Left renal cortex interstitium (tissue), 4 donors: ENCODE results near the gene MCM8. TPM values are rescaled to one million over a fixed set of nuclear protein-coding genes. Genes with fewer than 3 reads are reported as not detected.

Experiments used
- DNase-seq, 4 donors: peaks; one replicate each; pipeline ENCODE4 v3.0.0-alpha.2; 2013; ENCODE audit warnings: low read depth in 4 of 4, low spot score in 2 of 4, missing footprints in 1 of 4
- polyA plus RNA-seq, 4 donors: library from polyadenylated mRNA; unstranded; fragments of 120-200 nt; gene quantifications; one replicate each; pipeline ENCODE4 v1.2.1, GENCODE V29; 2013; ENCODE audit not compliant: insufficient read length in 4 of 4

Gene MCM8
- polyA plus RNA-seq, result 10 to 100 TPM; 11.2 to 20.3 (median 14.8) TPM

DNA sequence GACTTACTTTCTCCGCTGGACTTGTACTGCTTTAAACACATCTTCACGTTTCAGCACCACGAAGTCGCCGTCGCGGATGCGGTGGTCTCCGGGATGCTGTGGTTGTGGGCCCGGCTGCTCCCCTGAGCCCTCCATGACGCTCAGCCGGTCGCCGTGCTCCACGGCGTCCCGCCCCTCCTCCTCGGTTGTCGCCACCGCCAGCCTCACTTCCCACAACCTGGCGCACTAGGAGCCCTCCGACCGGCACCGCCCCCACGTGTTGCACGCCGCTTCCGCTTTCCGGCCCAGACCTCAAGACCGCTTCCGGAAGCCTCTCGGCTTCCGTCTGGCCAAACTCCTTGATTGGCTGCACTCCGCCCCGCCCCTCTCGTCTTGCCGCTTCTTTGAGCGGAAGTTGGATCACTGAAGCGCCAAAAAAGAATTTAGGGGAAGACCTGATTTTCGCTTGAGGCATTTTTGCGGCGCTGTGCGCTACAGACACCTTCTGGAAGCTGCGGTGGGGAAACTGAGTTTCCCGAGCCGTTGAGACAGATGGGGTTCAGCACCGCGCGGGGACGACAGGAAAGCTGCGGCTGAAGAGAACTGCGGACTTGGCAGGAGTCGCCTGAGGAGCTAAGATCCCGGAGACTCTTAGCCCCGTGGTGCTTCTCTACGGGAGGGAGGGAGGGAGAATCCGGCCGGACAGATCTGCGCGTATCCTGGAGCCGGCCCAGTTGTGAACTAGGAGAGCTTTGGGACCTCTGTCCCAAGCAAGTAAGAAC, at the start of gene MCM8, which contains the start of gene TRMT6:
MCM8 (plus strand) TSS at position 382 of the 761 bp plus-strand sequence. CDS start 1,364 bp downstream, outside the sequence.
TRMT6 (minus strand) TSS at position 263 of the 761 bp plus-strand sequence; CDS start at position 135, 128 bp downstream.
- DNase-seq, result peak; percentile 72 to 95 (median 87)

DNA sequence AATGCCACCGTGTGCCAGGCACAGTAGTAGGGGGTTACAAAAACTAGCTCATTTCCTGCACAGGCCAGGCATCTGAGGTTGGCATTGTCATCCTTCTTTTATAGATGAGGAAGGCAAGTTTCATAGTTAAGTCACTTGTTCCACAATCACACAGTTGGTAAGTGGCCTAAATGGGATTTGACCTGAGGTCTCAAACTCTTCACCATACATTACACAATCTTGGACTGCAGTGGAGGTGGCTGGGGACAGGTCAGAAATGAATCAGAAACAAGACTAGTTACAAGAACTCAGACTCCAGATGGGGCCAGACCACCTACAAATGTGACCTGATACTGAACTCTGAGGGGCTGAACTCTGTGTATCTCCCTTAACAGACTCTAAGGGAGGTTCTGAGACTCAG, 49.5 kb upstream of the MCM8 start:
- DNase-seq, result no peak

DNA sequence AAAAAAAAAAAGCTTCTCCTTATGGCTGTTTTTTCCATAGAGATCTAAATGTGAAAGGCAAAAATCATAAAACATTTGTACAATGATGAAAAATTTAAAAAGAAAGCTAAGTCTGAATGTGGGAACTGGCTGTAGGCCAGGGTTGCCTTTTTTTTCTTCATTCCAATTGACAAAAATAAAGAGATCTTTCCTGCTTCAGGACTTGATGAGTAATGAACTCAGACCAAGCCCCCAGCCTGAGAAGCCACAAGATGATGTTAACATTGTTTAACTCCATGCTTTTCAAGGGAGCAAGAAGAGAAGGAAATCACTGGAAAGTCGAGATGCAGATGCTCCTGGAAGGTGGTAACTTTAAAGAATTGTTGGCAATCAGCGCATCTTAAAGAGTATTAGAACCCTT, 41.5 kb upstream of the MCM8 start:
- DNase-seq, result no peak

DNA sequence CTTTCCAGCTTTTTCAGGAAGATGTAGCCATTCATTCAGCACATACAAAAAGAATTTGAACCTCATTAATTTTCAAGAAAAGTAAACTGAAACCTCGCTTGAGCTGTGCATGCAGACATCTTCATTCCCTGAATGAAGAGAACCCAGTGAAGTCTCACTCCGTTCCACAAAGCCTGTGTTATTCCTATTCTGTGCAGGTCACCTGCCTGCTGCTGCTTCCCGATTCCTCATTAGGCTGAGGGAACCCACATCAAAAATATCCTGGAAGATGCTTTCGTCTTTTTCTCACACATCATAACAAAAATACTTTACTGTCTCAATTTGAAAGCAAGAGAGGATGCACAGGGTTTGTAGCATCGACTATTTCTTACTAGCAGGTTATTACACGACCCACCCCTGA, 40.3 kb upstream of the MCM8 start:
- DNase-seq, result no peak

DNA sequence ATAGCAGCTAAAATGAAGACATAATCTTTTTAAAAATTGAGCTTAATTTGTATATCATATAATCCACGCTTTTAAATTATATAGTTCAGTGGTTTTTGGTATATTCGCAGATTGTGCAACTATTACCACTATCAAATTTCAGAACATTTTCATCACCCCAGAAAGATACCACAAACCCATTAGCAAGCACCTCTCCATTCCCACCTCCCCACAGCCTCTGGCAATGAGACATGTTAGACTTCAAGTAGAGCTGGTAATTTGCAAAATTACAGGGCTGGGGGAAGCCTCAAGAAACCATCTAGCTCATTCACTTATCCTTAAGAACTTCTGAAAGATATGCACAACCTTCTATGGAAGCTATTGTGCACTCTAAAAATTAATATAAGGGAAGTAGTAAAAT, 37.3 kb upstream of the MCM8 start:
- no peak for DNase-seq

DNA sequence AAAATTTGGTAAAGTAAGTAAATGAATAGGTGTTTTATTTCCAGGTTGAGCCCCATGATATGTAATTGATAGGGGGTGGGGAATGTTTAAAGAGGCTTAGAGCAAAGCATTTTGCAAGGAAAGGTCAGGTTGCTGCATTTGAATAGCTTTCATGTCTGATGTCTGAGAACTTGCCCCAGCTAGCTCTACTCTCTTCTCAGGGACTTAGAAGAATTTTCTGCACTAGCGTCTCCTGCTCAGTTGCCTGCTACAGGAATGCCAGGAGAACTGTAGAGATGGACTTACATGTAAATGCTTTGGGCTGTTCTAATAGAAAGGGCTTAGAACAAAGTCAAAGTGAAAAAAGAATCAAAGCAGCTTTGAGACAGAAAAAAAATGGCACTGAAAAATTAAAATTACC, 35.6 kb upstream of the MCM8 start:
- DNase-seq, result no peak

DNA sequence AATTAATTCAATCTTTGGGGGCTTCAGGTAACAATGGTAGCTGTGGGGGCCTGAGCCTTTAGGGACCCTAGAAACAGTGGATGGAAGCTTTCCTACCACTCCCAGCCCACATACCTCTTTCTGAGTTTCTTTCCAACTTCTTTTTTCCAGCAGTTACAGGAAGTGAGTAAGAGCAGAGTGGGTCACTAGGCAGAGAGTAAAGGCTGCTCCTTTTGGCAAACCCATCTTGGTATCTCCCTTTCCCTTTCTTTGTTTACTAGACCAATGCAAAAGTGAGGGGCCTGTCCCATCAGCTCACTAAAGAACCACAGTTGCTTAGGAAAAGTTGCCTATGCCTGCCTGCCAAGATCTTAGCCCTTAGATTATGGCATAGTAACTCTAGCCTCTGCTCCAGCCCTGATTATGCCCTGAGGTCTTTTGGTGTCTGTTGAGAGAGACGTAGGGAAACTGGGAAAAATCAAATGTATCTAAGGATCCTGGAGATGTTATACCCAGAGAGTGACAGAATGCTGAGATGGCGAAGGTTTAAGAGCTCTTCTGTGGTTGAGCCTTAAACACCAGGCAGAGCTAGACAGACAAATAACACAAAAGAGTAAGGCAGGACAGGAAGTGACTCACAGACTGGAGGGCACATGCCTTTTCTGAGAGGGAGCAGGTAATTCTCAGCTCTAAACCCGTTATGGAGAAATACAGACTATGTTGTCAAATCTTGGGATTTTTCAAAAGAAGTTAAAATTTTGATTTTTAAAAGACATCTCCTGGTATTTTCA, 31.4 kb upstream of the MCM8 start:
- no peak for DNase-seq

DNA sequence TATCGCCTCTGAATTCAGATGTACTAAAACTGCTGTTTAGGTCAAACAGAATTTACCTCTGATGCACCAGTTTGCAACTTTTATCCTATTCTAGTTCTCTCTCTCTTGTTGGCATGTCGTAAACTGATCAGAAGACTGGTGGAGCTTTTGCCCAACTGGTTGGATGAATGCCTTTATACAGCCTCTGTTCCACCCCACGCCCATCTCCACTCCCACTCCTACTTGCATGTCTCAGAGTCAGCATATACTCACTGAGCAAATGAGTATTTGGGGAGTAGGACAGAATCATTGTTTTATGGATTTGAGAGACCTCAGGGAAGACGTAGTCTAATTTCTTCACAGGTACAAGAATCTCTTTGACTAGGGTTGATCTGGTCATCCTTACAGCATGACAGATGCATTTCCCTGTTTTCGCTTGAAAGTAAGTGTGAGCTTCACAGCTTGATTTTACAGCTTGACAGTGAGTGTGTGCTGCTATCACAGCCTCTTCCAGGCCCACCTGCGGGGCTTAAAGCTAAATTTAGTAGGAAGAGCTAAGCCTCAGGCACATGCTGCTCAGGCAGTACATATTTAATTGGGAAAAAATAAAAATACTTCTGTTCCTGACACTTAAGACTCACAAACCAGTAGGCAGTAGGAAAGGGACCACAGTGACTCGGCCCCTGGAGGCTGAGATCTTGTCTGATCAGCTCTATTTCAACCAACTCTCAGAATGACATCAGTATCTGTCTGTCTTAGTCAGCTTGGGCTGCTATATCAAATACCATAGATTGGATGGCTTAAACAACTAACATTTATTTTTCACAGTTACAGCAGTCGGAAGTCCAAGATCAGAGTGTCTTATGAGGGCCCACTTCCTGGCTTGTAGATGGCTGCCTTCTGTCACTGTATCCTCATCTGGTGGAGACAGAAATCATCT, 30.6 kb upstream of the MCM8 start:
- no peak for DNase-seq

DNA sequence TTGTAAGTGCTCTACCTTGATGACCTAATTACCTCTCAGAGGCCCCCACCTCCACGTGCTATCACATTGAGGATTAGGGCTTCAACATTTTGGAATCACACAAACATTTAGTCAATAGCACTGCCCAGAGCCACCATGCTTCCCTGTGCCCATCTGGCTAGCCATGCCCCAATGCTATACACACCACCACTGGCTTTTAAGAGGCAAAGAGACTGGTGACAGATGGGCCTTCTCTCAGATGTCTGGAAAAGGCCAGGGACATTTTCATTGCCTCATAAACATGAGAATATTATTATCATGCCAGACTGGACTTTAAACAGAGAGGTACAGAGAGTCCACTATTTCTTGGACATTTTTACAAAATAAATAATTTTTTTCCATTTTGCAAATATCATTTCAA, 29.9 kb upstream of the MCM8 start:
- DNase-seq, result no peak

DNA sequence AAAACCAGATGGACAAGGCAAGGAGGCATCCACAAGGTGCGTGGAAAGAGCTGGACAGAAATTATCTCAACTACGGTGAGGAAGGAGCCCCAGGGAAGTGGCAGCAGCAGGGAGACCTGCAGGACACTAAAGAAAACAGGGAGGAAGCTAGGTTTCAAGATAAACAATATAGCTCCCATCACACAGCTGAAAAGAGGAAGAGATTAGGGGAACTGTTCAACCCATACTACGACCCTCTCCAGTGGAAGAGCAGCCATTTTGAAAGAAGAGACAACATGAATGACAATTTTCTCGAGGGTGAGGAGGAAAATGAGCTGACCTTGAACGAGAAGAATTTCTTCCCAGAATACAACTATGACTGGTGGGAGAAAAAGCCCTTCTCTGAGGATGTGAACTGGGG, 27.0 kb upstream of the MCM8 start:
- DNase-seq, result no peak

DNA sequence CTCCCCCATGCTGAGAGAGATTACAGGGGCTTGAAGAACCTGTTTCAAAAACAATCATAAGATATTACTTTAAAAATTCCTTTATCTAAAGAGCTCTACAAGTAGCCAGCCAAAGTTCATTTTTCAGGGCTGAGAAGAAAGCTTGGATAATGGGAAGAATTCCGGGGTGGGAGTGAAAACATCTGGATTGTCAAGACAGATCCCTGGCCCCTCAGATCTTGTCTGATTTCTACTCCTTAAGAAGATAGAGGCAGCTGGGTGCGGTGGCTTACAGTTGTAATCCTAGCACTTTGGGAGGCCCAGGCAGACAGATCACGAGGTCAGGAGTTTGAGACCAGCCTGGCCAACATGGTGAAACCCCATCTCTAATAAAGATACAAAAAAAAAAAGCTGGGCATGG, 24.9 kb upstream of the MCM8 start:
- DNase-seq, result no peak

DNA sequence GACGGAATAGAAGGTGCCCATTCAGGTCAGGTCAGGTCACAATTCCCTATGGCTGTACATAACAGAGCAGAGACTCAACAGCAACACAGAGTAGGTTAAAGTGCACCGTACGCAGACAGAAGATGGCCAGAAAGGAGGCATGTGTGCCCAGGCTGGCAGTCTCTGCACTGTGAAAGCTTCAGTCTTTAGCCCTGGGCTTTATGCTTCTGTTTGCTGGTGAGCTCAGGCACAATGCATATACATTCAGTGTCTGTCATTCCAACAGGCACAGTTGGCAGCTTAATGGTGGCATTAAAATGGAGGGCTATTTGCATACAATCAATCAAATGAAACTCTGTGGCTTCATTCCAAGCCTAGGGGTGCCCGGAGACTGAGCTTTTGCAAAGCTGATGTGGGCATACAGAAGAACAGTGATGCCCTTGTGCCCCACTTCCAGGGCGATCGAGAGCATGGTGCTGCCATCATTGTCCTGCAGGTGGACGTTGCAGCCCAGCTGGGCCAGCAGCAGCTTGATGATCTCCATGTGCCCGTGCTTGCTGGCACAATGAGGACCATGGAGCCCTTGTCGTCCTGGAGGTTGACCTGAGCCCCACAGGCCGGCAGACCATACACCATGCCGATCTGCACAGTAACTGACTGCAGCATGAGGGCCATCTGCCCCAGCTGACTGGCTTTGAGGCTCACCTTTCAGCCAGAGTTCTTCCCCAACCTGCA, 22.5 kb upstream of the MCM8 start:
- DNase-seq, result no peak

DNA sequence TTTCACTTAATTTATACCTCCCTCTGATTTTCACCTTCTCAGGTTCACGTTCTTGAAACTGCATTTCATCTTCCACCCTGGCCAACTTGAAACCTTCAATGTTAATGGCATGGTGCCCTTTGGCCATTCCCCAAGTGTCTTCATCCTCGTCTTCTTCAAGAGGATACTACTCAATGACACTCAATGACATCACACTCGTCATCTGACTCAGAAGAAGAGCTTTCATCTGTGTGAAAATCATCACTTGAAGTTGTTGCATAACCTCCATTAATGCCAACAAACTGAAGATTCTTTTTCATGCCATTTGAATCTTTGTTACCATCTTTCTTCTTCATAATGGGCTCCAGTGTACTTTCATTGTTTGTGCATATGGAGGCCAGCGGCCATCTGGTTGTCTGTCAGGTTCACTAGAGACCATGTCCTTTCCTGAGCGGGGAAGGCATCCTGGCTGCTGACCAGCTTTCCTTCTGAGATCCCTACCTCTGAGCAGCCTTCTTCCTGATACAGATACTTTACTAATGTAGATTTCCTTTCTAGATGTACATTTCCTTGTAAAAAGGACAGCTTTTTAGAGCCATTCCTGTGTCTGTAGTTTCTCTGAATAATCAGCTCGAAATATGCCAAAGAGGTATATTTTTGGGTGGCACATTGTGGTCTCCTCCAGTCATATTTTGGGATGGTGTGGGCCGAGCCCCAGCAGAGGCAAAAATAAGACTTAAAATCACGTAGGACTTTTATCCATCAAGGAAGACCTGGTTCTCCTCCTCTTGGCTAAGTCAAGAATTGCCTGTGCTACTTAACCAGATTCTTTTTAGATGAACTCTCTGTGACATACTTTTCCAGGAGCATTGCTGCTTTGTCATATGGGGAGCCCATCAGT, 21.4 kb upstream of the MCM8 start:
- DNase-seq, result no peak

DNA sequence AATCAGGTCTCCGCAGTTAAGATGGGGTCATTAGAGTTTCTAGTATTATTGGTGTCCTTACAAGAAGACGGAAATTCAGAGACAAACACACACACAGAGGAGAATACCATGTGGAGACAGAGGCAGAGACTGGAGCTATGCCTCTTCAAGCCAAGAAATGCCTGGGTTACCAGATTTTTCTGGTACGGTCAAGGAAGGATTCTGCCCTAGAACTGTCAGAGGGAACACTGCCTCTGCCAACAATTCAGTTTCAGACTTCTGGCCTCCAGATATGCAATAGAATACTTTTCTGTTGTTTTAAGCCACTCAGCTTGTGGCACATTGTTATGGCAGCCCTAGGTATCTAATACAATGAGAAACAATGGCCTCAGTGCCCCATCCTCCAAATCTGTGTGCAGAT, 19.0 kb upstream of the MCM8 start:
- no peak for DNase-seq

DNA sequence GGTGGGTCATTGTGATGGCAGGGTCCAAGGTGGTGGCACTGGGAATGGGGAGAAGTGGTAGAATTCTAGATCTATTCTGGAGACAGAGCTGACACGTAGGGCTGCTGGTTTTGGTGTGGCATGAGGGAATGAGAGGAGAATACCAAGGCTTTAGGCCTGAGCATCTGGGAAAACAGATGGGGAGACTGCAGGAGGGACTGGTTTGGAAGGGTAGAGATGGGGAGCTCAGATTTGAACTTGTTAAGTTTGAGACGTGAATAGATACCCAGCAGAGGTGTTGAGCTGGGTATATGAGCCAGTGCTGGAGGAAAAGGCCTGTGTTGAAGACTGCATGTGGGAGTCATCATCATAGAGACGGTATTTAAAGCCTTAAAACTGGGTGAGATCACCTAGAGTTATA, 17.7 kb upstream of the MCM8 start:
- DNase-seq, result no peak

DNA sequence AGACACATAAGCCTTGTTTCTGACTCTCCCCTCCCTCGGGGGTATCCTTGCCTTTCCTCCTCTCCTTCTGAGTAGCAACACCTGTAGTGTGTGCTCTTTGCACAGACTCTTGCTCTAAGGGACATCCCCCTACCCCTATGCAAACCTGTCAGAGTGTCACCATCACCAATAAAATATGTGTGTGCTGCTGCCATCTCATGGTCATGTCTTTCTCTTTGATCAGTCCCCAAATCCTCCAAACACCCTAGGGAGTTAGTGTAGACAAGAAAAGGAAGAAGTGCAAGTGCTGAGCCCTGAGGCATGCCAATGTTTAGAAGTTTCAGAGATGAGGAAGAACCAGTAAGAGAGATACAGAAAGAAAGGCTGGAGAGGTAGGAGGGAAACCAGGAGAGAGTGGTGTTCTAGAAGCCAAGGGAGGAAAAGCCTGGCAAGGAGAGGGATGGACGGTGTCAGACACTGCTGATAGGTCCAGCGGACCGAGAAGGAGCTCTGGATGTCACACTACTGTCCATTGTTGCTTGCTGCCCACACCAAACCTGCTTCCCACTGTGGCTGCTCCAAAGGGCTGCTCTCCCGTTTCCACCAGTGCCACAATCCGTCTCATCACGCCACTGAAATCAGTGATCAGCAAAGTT, 16.5 kb upstream of the MCM8 start:
- DNase-seq, result no peak

DNA sequence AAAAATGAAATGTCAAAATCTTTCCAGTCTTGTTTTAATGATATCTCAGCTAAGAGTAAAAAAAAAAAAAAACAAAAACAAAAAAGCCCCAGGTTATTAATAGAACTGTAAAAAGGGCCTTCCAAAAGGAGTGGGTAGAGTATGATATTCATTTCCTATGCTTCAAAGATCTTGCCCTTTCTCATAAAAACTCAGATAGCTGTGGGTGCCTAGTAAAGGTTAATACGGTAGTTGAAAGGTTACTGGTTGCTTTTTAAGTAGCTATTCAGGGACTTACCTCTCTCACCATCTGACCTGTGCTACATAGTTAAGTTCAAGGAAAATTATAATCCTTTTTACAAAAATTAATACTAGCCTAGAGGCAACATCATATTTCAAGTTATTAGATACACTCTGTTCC, 15.1 kb upstream of the MCM8 start:
- no peak for DNase-seq

DNA sequence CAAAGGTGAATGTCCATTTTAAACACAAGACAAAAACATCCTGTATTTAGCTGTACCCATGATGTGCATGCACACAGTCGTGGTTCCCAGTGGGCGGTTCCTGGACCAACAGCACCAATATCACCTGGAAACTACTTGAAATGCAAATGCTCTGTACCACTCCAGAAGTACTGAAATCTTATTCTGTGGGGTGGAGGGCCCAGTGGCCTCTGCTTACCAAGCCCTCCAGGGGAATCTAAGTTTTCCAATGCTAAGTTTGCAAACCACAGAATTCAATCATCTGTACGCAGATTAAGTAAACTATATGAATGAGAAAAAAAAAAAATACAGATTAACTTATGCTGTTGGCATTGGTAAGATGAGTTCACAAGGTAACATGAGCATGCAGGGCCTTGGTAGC, 14.2 kb upstream of the MCM8 start:
- no peak for DNase-seq
